Measurements from ENCODE around the gene POLG. TPM values are rescaled to one million over a fixed set of nuclear protein-coding genes. Genes with fewer than 3 reads are reported as not detected.
"Not testable (repeated sequence)": the region's sequence is repeated elsewhere in the genome, so short reads cannot be mapped to it uniquely, and the experiment has no call there.

The POLG gene
- total RNA-seq, 4 donors from 2014 or later = 38.4 to 60.7 (median 52.9) TPM

GRCh38 chr15:89291934-89292438, 42.6 kb downstream of the POLG start:
- H3K27ac ChIP-seq = no peak overlapping the region
- DNase-seq = no peak
- TF ChIP-seq POLR2A (IDR thresholded peaks at IDR 0.05) (no peak), CTCF (IDR thresholded peaks at IDR 0.05) (no peak)
- WGBS, 2 donors = 71 to 86% methylated on average over 2 of the region's 2 CpGs
- intact Hi-C loops (cut with DNase I) = no loop called here
- H3K4me3 ChIP-seq = no peak overlapping the region
- H3K27me3 ChIP-seq = no peaks in the 10 kb centered on the region
- peaks cover 0 to 38% (median 0%) of the 10 kb centered on the region in 3 donors for H3K36me3 ChIP-seq
- no peaks in the 10 kb centered on the region for H3K4me1 ChIP-seq
- no peaks in the 10 kb centered on the region for H3K9me3 ChIP-seq

GRCh38 chr15:89283201-89283600, 51.4 kb downstream of the POLG start:
- WGBS, 2 donors = 81 to 89% methylated on average over 4 of the region's 4 CpGs
- H3K36me3 ChIP-seq = peaks cover 0 to 48% (median 0%) of the 10 kb centered on the region in 3 donors
- no peak overlapping the region for H3K27ac ChIP-seq
- no peak for DNase-seq
- H3K27me3 ChIP-seq = no peaks in the 10 kb centered on the region
- TF ChIP-seq POLR2A (IDR thresholded peaks at IDR 0.05) (no peak), CTCF (IDR thresholded peaks at IDR 0.05) (no peak)
- H3K4me3 ChIP-seq = no peak overlapping the region
- intact Hi-C loops (cut with DNase I) = no loop called here
- no peaks in the 10 kb centered on the region for H3K4me1 ChIP-seq
- H3K9me3 ChIP-seq = no peaks in the 10 kb centered on the region

DNA sequence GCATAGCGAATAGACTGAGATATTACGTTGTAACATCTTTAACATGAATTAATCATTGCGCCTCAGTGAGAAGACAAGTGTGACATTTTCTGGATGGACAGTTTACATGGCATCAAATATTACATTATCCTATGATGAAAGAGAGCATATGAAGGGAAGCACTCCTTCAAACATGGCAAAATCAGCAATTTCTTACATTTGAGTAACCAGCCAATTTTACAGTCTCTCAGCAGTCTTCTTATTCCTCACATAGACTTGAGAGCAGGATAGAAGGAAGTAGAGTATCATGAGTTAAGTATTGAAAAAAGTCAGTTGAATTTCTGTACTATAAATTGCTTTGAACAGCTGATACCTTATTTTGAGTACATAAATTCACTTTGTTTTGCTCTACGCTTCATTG, 52.0 kb downstream of the POLG start:
- Histone ChIP-seq H3K36me3 (peaks cover 0 to 48% (median 0%) of the 10 kb centered on the region in 3 donors), H3K4me3 (no peak overlapping the region), H3K27ac (no peak overlapping the region), H3K4me1 (no peaks in the 10 kb centered on the region), H3K9me3 (no peaks in the 10 kb centered on the region), H3K27me3 (no peaks in the 10 kb centered on the region)
- TF ChIP-seq CTCF (IDR thresholded peaks at IDR 0.05) = no peak
- no peak for TF ChIP-seq POLR2A (IDR thresholded peaks at IDR 0.05)
- WGBS, 2 donors = 95 to 96% methylated on average over 4 of the region's 4 CpGs
- no peak for DNase-seq
- intact Hi-C loops (cut with DNase I) = no loop called here

DNA sequence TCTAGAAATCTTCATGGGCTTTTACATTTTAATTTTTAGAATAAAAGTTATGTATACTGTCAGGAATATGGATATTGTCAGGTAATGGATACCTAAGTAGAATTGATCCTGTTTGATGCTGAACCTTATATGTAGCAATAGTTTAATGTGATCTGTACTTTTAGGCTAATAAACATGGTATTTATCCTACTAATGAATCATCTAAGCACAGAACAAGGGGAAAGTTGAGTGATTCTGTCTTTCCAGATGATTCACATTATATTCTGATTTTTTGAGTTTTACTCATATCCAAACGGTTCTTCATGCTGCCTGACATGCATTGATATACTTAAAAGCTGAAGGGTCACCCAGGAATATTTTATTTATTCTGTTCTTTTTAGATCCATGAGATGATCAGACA, 56.3 kb downstream of the POLG start:
- peaks cover 0 to 33% (median 0%) of the 10 kb centered on the region in 3 donors for H3K36me3 ChIP-seq
- no peaks in the 10 kb centered on the region for H3K9me3 ChIP-seq

DNA sequence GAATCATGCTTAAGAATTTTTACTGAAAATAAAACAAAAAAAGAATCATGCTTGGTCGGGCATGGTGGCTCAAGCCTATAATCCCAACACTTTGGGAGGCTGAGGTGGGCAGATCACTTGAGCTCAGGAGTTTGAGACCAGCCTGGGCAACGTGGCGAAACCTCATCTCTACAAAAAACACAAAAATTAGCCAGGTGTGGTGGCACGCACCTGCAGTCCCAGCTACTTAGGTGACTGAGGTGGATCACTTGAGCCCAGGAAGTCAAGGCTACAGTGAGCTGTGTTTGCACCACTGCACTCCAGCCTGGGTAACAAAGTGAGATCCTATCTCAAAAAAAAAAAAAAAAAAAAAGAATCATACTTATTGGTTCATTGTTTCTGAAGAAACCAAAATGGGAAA, 57.3 kb downstream of the POLG start:
- H3K9me3 ChIP-seq; H3K4me3 ChIP-seq; intact Hi-C loops (cut with DNase I); H3K27me3 ChIP-seq; DNase-seq; H3K4me1 ChIP-seq; H3K27ac ChIP-seq: not testable (repeated sequence)
- 96 to 100% methylated on average over 2 to 4 of the region's 4 CpGs for WGBS, 2 donors
- H3K36me3 ChIP-seq = peaks cover 0 to 28% (median 0%) of the 10 kb centered on the region in 3 donors

More for the DNA sequence above, 56.3 kb downstream of the POLG start:
- Histone ChIP-seq H3K27me3 (no peaks in the 10 kb centered on the region), H3K27ac (no peak overlapping the region), H3K4me1 (no peaks in the 10 kb centered on the region), H3K4me3 (no peak overlapping the region)
- DNase-seq = no peak
- intact Hi-C loops (cut with DNase I) = no loop called here
- WGBS, 2 donors = 71 to 74% methylated on average over 1 of the region's 1 CpG
- TF ChIP-seq CTCF (IDR thresholded peaks at IDR 0.05) = no peak
- no peak for TF ChIP-seq POLR2A (IDR thresholded peaks at IDR 0.05)

Small RNAs within 50 kb of the gene (small RNA-seq; reads per million reads assigned to genes)
- gene MIR6766 = 0 reads per million in 4 donors

Other genes with a start within 250 kb of the POLG start
- gene ABHD2, start 246.4 kb downstream of the POLG start, total RNA-seq = 10 to 100 TPM; 31.0 to 49.3 (median 35.3) TPM
- gene RLBP1, start 113.2 kb downstream of the POLG start, total RNA-seq = not detected
- 10 to 100 TPM in 3 of 4 donors, 1 to 10 TPM in 1; 5.0 to 32.3 (median 15.0) TPM for gene FANCI, start 90.8 kb downstream of the POLG start, total RNA-seq
- gene RHCG, start 161.8 kb upstream of the POLG start, total RNA-seq = 1,000 to 10,000 TPM; 2,342 to 7,076 (median 3,336) TPM
- gene TICRR, start 240.6 kb upstream of the POLG start, total RNA-seq = 10 to 100 TPM in 2 of 4 donors, 1 to 10 TPM in 2; 8.4 to 33.7 (median 10.1) TPM

Measured in esophagus squamous epithelium (tissue), 5 donors.